ENCODE results near the gene CBY1.

The CBY1 gene

DNA sequence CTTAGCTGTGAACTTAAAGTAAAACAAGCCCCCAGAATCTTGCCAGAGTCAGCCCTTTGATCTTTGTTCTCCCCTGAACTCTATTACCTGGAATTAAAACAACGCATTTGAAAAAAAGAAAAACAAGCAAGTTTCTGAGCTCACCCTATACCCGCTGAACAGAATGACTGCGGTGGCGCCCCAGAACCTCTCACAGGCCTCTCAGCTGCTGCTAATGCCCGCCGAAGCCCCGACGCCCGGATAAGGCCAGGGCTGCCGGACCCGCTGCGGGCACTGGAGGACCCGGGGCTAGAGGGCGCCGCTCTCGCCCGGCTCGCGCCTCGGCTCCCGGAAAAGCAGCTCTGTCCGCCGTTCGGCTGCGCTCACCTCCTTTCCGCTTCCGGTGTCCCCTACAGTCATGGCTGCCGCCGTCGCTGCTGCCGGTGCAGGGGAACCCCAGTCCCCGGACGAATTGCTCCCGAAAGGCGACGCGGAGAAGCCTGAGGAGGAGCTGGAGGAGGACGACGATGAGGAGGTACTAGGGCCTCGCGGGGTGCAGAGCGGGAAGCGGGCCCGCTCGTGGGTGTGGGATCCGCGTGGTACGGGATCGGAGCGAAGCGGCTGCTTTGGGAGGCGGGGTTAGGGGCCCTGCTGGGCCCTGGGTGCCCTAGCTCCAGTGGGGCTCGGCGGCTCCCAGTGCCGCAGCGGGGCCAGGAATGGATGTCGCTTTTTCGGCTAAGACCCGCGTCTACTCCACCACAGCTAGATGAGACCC lies 25.3 kb downstream of the CBY1 start, which contains the start of gene TOMM22:
Gene TOMM22 (plus strand): TSS at position 376 of the 754 bp plus-strand sequence. CDS start 22 bp downstream, at position 398.
- peaks cover 51% of the 10 kb centered on the region for H3K36me3 Mint-ChIP-seq (ENCODE audit: low read depth)
- TF ChIP-seq, protein P1, sequence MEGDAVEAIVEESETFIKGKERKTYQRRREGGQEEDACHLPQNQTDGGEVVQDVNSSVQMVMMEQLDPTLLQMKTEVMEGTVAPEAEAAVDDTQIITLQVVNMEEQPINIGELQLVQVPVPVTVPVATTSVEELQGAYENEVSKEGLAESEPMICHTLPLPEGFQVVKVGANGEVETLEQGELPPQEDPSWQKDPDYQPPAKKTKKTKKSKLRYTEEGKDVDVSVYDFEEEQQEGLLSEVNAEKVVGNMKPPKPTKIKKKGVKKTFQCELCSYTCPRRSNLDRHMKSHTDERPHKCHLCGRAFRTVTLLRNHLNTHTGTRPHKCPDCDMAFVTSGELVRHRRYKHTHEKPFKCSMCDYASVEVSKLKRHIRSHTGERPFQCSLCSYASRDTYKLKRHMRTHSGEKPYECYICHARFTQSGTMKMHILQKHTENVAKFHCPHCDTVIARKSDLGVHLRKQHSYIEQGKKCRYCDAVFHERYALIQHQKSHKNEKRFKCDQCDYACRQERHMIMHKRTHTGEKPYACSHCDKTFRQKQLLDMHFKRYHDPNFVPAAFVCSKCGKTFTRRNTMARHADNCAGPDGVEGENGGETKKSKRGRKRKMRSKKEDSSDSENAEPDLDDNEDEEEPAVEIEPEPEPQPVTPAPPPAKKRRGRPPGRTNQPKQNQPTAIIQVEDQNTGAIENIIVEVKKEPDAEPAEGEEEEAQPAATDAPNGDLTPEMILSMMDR (IDR thresholded peaks at IDR 0.05; ENCODE audit: unreplicated experiment in 3 of 3) = peak; percentile 29 to 51 (median 35)
- H3K27me3 Mint-ChIP-seq (ENCODE audit: low read depth) = no peaks in the 10 kb centered on the region
- H3K9me3 Mint-ChIP-seq = peaks cover 5% of the 10 kb centered on the region
- H3K4me1 Mint-ChIP-seq = peaks cover 21% of the 10 kb centered on the region
- peak within 1 kb of the TSS; percentile 85 to 93 (median 86) for H3K27ac Mint-ChIP-seq
- peak within 1 kb of the TSS; percentile 99 for H3K4me3 Mint-ChIP-seq

DNA sequence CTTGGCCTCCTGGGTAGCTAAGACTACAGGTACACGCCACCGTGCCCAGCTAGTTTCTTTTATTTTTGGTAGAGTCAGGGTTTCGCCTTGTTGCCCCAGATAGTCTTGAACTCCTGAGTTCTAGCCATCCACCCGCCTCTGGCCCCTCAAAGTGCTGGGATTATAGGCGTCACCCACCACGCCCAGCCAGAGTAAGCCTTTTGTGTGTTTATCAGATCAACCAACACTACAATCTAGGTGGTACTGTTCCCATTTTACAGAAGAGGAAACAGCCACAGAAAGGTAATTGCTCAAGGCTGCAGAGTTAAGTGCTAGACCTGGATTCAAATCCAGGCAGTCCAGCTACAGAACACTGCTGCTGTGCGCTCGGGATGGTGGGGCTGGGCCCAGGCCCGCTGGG lies 28.5 kb downstream of the CBY1 start:
- H3K36me3 Mint-ChIP-seq (ENCODE audit: low read depth) = peaks cover 78% of the 10 kb centered on the region
- H3K27ac Mint-ChIP-seq = no peak overlapping the region
- no peaks in the 10 kb centered on the region for H3K27me3 Mint-ChIP-seq (ENCODE audit: low read depth)
- H3K4me1 Mint-ChIP-seq = peaks cover 21% of the 10 kb centered on the region
- peak overlapping the region; percentile 38 to 58 (median 54) for H3K4me3 Mint-ChIP-seq
- TF ChIP-seq, protein P1 (IDR thresholded peaks at IDR 0.05; ENCODE audit: unreplicated experiment in 3 of 3) = no peak
- peaks cover 5% of the 10 kb centered on the region for H3K9me3 Mint-ChIP-seq

DNA sequence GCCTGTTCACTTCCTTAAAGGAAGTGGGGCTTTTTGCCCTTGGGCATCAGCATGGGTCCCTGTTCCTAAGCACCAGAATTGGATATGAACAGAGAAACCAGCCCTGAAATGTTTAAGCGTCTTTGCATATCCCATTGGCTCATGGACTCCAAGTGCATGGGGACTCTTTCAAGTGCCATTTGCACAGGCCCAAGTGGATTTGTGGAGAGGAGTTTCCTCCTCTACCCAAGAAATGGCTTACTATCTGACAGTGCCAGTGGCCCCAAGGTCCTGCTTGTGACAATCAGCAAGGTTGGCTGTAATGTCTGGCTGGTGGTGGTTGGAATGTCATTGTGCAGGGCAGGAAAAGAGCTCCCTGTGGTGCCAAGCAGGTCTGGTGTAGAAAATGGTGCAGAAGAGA lies 29.3 kb downstream of the CBY1 start:
- TF ChIP-seq, protein P1 (IDR thresholded peaks at IDR 0.05; ENCODE audit: unreplicated experiment in 3 of 3) = no peak
- Mint-ChIP-seq H3K27ac (no peak overlapping the region), H3K4me1 (peaks cover 21% of the 10 kb centered on the region), H3K9me3 (peaks cover 5% of the 10 kb centered on the region), H3K4me3 (no peak overlapping the region), H3K36me3 (ENCODE audit: low read depth) (peaks cover 80% of the 10 kb centered on the region), H3K27me3 (ENCODE audit: low read depth) (no peaks in the 10 kb centered on the region)

DNA sequence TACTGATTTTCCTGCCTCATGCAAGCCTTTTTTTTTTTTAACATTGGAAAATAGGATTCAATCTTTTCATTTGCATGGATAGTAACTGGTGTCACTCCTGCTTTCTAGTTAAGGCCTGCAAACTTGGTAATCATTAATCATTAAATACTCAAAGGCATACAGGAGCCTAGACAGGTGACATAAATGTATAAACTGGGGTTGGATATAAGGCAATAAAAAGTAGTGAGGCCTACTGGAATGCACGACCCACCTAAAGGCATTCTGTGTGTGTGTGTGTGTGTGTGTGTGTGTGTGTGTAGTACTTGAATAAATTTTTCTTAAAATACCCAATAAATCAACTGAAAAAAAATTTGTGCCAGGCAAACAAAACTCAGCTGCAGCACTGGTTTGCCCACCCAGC lies 33.2 kb downstream of the CBY1 start:
- Mint-ChIP-seq H3K9me3 (no peaks in the 10 kb centered on the region), H3K4me3 (peak overlapping the region in 1 of 3 experiments; percentile 13), H3K4me1 (no peaks in the 10 kb centered on the region), H3K36me3 (ENCODE audit: low read depth) (peaks cover 68% of the 10 kb centered on the region), H3K27me3 (ENCODE audit: low read depth) (no peaks in the 10 kb centered on the region), H3K27ac (peak overlapping the region; percentile 39 to 98 (median 49))
- TF ChIP-seq, protein P1 (IDR thresholded peaks at IDR 0.05; ENCODE audit: unreplicated experiment in 3 of 3) = no peak

DNA sequence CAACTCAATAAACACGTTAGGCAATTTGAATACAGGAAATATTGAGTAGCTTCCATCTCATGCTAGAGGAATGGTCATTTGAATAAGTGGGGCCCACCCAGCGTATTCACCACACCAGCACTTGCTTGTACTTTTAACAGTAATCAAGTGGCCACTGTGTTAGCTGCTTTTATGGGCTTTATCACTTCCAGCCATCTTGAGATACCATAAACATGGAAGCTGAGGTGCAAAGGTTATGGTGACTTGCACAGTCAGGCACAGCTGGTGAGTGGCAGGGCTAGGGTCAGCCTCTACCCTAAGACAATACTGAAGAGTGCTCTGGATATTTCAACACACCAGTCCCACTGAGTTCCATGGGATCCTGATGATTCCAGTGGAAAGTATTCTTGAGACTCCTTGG lies 37.6 kb downstream of the CBY1 start:
- TF ChIP-seq, protein P1 (IDR thresholded peaks at IDR 0.05; ENCODE audit: unreplicated experiment in 3 of 3) = no peak
- Mint-ChIP-seq H3K36me3 (ENCODE audit: low read depth) (peaks cover 50% of the 10 kb centered on the region), H3K4me3 (no peak overlapping the region), H3K27me3 (ENCODE audit: low read depth) (no peaks in the 10 kb centered on the region), H3K9me3 (no peaks in the 10 kb centered on the region), H3K4me1 (peaks cover 28% of the 10 kb centered on the region), H3K27ac (no peak overlapping the region)

DNA sequence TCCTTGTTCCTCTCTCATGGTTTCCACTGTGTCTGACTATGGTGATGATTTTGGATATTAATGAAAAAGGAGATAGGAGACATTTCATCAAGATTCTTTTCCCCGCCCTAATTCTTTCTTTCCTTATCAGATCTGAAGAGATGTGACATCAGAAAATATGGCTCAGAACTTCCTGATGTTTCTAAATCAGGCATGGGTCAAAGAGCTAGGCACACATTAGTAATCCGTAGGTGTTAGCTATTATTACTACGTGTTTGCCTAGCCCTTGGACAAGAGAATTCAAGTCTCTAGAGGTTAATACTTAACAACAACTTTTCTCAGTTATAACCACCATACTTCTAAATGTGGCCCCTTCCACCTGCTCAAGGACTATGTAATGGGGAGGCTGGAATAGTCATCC lies 38.5 kb downstream of the CBY1 start:
- TF ChIP-seq, protein P1 (IDR thresholded peaks at IDR 0.05; ENCODE audit: unreplicated experiment in 3 of 3) = no peak

More for the DNA sequence above, 38.5 kb downstream of the CBY1 start:
- H3K4me3 Mint-ChIP-seq = no peak overlapping the region
- peaks cover 36% of the 10 kb centered on the region for H3K4me1 Mint-ChIP-seq
- H3K27me3 Mint-ChIP-seq (ENCODE audit: low read depth) = no peaks in the 10 kb centered on the region
- no peaks in the 10 kb centered on the region for H3K9me3 Mint-ChIP-seq
- peaks cover 41% of the 10 kb centered on the region for H3K36me3 Mint-ChIP-seq (ENCODE audit: low read depth)
- no peak overlapping the region for H3K27ac Mint-ChIP-seq

All from nephron (organoid).